ENCODE results near the gene PRR35.

- TF ChIP-seq CTCF (IDR thresholded peaks at IDR 0.05; ENCODE audit: low read depth, low read length, missing input control) (no peak), YY1 (IDR thresholded peaks at IDR 0.05) (no peak), TAF1 (conservative IDR thresholded peaks at IDR 0.05) (no peak), RAD21 (IDR thresholded peaks at IDR 0.05) (no peak), ZBTB33 (IDR thresholded peaks at IDR 0.05) (no peak), FOXA1 (IDR thresholded peaks at IDR 0.05) (no peak), SP1 (IDR thresholded peaks at IDR 0.05) (no peak), MAX (IDR thresholded peaks at IDR 0.05) (no peak)
Observed at GRCh38 chr16:552171-552570, 8.0 kb upstream of the PRR35 start.
